ENCODE measurements around the gene CRAMP1. TPM values are rescaled to one million over a fixed set of nuclear protein-coding genes. Genes with fewer than 3 reads are reported as not detected.

The CRAMP1 gene
- total RNA-seq, 1 experiment from 2014 or later: 4.7 TPM

GRCh38 chr16:1667916-1668315 is 55.8 kb downstream of the CRAMP1 start:
- in situ Hi-C loops (cut with HindIII; ENCODE audit: low pct_unique_long_range_greater_than_20kb, low sequenced_read_pairs): no loop called here

GRCh38 chr16:1668612-1669319 is 56.6 kb downstream of the CRAMP1 start:
- in situ Hi-C loops (cut with HindIII; ENCODE audit: low pct_unique_long_range_greater_than_20kb, low sequenced_read_pairs): no loop called here
- no peak for DNase-seq (ENCODE audit: low read depth, low spot score)

More at GRCh38 chr16:1667916-1668315, 55.8 kb downstream of the CRAMP1 start:
- no peak for DNase-seq (ENCODE audit: low read depth, low spot score)

DNA sequence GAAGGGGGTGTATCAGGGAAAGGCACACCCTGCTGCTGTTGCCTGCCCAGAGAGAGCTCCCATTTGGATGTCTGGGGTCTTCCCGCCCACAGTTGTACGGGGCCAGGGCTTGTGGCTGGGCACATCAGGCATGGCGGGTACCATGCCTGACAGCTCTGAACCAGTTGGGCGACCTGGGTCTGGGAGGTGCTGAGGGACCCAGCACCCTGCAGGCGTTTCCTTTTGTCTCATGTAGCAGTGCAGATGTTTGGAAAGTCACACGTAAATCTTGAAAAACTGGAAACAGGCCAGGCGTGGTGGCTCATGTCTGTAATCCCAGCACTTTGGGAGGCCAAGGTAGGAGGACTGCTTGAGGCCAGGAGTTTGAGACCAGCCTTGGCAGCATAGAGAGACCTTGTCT is 57.5 kb downstream of the CRAMP1 start:
- DNase-seq (ENCODE audit: low read depth, low spot score): no peak
- in situ Hi-C loops (cut with HindIII; ENCODE audit: low pct_unique_long_range_greater_than_20kb, low sequenced_read_pairs): no loop called here

- in situ Hi-C loops (cut with HindIII; ENCODE audit: low pct_unique_long_range_greater_than_20kb, low sequenced_read_pairs): no loop called here
- DNase-seq (ENCODE audit: low read depth, low spot score): no peak
Observed at GRCh38 chr16:1670371-1670770, 58.2 kb downstream of the CRAMP1 start.

- in situ Hi-C loops (cut with HindIII; ENCODE audit: low pct_unique_long_range_greater_than_20kb, low sequenced_read_pairs): no loop called here
- DNase-seq (ENCODE audit: low read depth, low spot score): no peak
Observed at GRCh38 chr16:1670866-1671265, 58.7 kb downstream of the CRAMP1 start.

- DNase-seq (ENCODE audit: low read depth, low spot score): no peak
- in situ Hi-C loops (cut with HindIII; ENCODE audit: low pct_unique_long_range_greater_than_20kb, low sequenced_read_pairs): no loop called here
Observed at GRCh38 chr16:1673424-1674151, 61.4 kb downstream of the CRAMP1 start.

- in situ Hi-C loops (cut with HindIII; ENCODE audit: low pct_unique_long_range_greater_than_20kb, low sequenced_read_pairs): no loop called here
Observed at GRCh38 chr16:1674306-1674705, 62.1 kb downstream of the CRAMP1 start.

DNA sequence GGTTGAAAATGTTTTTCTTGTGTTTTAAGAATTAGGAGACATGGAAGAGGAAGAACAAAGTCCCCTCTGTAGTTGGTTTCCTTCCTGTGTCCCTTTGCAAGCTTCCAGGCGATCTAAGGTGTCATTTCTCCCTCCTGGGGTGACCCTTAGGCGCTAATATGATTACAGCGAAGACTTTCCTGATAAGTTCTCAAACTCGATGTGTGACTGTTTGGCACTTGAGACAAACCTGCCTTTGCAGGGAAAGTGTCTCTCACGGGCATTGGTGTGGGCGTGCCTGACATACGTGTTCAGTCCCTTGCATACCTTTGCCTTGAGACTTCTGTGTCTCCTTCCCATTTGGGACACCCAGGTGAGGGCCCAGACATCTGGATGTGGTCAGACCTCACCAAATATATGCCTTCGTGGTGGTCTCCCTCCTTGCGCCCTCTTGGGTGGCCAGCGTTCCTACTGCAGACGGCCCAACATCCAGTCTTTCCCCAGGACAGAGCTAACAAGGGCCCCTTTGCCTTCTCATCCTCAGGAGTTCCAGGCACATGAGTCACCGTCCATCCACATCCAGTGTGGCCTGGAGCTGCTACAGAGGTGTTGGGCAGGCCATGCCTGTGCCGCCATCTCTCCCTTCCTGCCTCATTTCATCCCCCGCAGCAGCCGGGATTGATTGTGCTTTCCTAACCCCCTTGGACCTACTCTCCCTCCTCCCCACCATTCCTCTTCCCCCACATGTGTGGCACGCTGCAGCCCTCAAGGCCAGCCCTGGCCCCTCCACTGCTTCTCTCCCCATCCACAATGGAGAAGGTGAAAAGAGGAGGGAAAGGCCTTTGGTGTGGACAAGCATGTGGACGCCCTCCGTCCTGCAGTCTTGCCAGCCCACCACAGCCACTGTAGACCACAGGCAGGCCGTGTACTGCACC is 62.8 kb downstream of the CRAMP1 start:
- no peak for DNase-seq (ENCODE audit: low read depth, low spot score)
- in situ Hi-C loops (cut with HindIII; ENCODE audit: low pct_unique_long_range_greater_than_20kb, low sequenced_read_pairs): no loop called here

More at GRCh38 chr16:1674306-1674705, 62.1 kb downstream of the CRAMP1 start:
- DNase-seq (ENCODE audit: low read depth, low spot score): no peak

GRCh38 chr16:1676661-1677060 is 64.5 kb downstream of the CRAMP1 start:
- no peak for DNase-seq (ENCODE audit: low read depth, low spot score)
- in situ Hi-C loops (cut with HindIII; ENCODE audit: low pct_unique_long_range_greater_than_20kb, low sequenced_read_pairs): no loop called here

GRCh38 chr16:1677339-1677738 is 65.2 kb downstream of the CRAMP1 start:
- in situ Hi-C loops (cut with HindIII; ENCODE audit: low pct_unique_long_range_greater_than_20kb, low sequenced_read_pairs): no loop called here
- DNase-seq (ENCODE audit: low read depth, low spot score): no peak

DNA sequence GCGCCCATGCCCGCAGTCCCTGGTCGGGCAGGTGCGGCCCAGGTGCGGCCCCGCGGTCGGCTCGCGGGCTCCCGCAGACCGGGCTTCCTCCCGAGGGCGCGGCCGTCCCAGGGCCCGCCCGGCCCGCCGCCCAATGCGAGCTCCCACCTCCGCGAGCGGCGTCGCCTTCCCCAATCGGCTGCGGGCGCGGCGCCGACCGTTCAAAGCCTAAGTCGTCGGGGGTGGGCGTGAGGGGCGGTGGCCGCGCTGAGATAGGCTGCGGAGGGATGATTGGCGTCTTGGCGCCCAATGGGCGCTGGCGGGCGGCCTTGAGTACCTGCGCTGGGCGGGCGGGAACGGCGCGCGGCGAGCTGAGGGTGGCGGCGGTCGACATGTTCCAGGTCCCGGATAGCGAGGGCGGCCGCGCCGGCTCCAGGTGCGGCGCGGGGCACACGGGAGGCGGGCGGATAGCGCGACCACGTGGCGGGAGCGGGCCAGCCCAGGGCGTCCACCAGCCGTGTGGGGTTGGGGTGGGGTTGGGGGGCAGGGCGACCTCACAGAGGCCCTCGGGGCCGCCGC is 65.9 kb downstream of the CRAMP1 start, which contains the start of gene JPT2:
TSS of gene JPT2 (plus strand) at position 338 of the 558 bp plus-strand sequence. CDS start at position 372, 34 bp downstream.
- in situ Hi-C loops (cut with HindIII; ENCODE audit: low pct_unique_long_range_greater_than_20kb, low sequenced_read_pairs): no loop called here
- peak; percentile 94 for DNase-seq (ENCODE audit: low read depth, low spot score)

DNA sequence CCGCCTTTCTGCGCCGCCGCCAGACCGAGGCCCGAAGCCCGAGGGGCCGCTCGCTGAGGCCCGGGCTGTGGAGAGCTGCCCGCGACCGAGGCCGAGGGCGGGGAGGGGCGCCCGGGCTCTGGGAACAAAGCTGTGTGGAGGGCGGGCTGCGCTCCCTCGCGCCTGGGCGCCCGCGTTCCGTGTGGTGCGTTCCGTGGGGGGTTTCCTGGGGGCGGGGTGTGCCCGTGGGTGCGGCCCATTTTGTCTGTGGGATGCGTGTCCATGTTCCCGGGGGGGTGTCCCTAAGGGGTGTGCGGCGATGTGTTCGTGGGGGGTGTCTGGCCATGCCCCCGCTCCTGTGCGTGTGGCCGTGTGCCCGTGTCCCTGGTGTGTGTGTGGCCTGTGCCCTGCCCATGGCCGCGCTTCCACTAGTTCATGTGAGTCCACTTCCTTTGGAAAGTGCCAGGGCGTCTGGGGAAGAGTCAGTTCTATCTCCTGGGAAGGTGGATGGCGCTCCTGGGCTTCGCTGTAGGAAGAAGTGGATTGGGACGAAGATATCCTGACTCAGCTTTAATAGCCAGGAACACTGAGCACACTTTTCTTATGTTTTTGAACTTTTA is 66.4 kb downstream of the CRAMP1 start:
- in situ Hi-C loops (cut with HindIII; ENCODE audit: low pct_unique_long_range_greater_than_20kb, low sequenced_read_pairs): no loop called here

GRCh38 chr16:1680361-1680760 is 68.2 kb downstream of the CRAMP1 start:
- no peak for DNase-seq (ENCODE audit: low read depth, low spot score)
- in situ Hi-C loops (cut with HindIII; ENCODE audit: low pct_unique_long_range_greater_than_20kb, low sequenced_read_pairs): no loop called here

More for the DNA sequence above, 66.4 kb downstream of the CRAMP1 start:
- DNase-seq (ENCODE audit: low read depth, low spot score): peak; percentile 48

- in situ Hi-C loops (cut with HindIII; ENCODE audit: low pct_unique_long_range_greater_than_20kb, low sequenced_read_pairs): no loop called here
- no peak for DNase-seq (ENCODE audit: low read depth, low spot score)
Observed at GRCh38 chr16:1681032-1681431, 68.9 kb downstream of the CRAMP1 start.

GRCh38 chr16:1687427-1688316 is 75.5 kb downstream of the CRAMP1 start:
- in situ Hi-C loops (cut with HindIII; ENCODE audit: low pct_unique_long_range_greater_than_20kb, low sequenced_read_pairs): no loop called here
- no peak for DNase-seq (ENCODE audit: low read depth, low spot score)

DNA sequence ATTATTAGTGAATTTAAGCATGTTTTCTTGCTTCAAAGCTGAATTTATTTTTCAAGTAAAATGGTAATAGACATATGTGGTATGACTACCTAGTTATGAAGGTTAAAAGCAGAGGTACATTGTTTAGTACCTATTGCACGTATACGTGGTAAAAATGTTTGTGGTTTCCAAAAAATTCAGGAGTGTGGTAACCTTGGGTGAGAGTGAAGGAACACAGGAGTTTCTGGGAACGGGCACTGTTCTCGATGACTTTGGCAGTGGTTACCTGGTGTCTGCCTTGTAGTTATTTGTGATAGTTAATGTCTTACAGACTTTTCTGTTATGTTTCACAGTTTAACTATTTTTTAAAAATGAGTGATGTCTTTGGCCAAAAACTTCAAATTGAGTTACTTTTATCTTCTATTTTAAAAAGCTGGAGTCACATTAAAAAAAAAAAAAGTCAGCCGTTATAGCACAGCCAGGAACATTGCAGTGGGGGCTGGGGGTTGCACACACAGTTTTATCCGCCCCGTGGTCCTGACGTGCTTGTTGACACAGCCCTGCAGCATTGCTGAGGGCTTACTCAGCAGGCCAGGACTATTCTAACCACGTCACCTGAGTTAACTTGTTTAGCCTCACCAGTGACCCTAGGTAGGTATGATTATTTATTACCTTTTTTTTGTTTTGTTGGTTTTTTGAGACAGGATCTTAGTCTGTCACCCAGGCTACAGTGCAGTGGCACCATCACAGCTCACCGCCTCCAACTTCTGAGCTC is 76.8 kb downstream of the CRAMP1 start:
- DNase-seq (ENCODE audit: low read depth, low spot score): no peak
- in situ Hi-C loops (cut with HindIII; ENCODE audit: low pct_unique_long_range_greater_than_20kb, low sequenced_read_pairs): no loop called here

Measured in SK-MEL-5 (cell line).